HCT116 (cell line): ENCODE results near the gene MFAP1. TPM values are rescaled to one million over a fixed set of nuclear protein-coding genes. Genes with fewer than 3 reads are reported as not detected.

Experiments used
- ATAC-seq: fragments of 200-7000 bp; cut with Tn5 transposase; 2 replicates; pipeline ENCODE4 v1.9.1; 2020; ENCODE audit warnings: mild to moderate bottlenecking, moderate library complexity
- BruUV-seq: library from RNA; stranded (reverse); fragments of 400-500 nt; replicated peaks from 2 replicates; lab custom pipeline; 2021; lab: Mats Ljungman, UMichigan
- CTCF ChIA-PET: fragments of 300-600 bp; sonication (Branson Sonifier 250); formaldehyde crosslinking; loops from one replicate; lab custom pipeline; 2021; ENCODE audit warnings: antibody characterized with exemption; lab: Charles Lee
- POLR2A ChIA-PET: fragments of 300-600, 350-600 bp; sonication (Branson Sonifier 250); formaldehyde crosslinking; loops from one replicate; lab custom pipeline; 2021; ENCODE audit warnings: antibody characterized with exemption; lab: Charles Lee
- RAD21 ChIA-PET, 2 experiments: fragments of 300-600 bp; sonication (Branson Sonifier 250); formaldehyde crosslinking; loops; one replicate each; lab custom pipeline; 2023; ENCODE audit warnings: low total read pairs in 2 of 2; ENCODE audit not compliant: uncharacterized antibody in 2 of 2, unreplicated experiment in 2 of 2, low non-redundant PET in 1 of 2; lab: Charles Lee
- DNase-seq: peaks from one replicate; pipeline ENCODE4 v3.0.0-alpha.2; 2010; ENCODE audit warnings: low read depth, low spot score
- H2AFZ ChIP-seq: fragments of 200-600 bp; shearing (Covaris generic), sonication (generic); 2 replicates; pipeline ENCODE4 v1.6.1; 2017; ENCODE audit warnings: low read depth, mixed run types, mixed read lengths, antibody characterized with exemption, low read length; ENCODE audit not compliant: poor library complexity, severe bottlenecking
- H3K27ac ChIP-seq: 2 replicates; pipeline ENCODE4 v1.5.1; 2012; ENCODE audit warnings: low read depth, low read length
- H3K27me3 ChIP-seq: fragments of 200-600 bp; sonication (generic); 2 replicates; pipeline ENCODE4 v1.6.1; 2016; ENCODE audit warnings: mixed run types, low read length, mixed read lengths; ENCODE audit not compliant: insufficient read depth
- H3K36me3 ChIP-seq, 2 experiments: fragments of 200-500 bp in 1 of 2; fragments of 200-600 bp in 1 of 2; sonication (Bioruptor generic) in 1 of 2; sonication (generic) in 1 of 2; 2 replicates each; pipeline versions ENCODE4 v1.5.1 to v1.6.1; 2014 to 2016; ENCODE audit warnings: low read length in 2 of 2, inconsistent platforms in 1 of 2, mixed read lengths in 1 of 2, mixed run types in 1 of 2; ENCODE audit not compliant: insufficient read depth in 2 of 2, control insufficient read depth in 1 of 2
- H3K4me1 ChIP-seq, 2 experiments: fragments of 200-600 bp in 1 of 2; sonication (generic) in 1 of 2; 2 replicates each; pipeline versions ENCODE4 v1.5.1 to v1.6.1; 2012 to 2017; ENCODE audit warnings: low read length in 2 of 2, inconsistent platforms in 1 of 2, mild to moderate bottlenecking in 1 of 2, mixed read lengths in 1 of 2, mixed run types in 1 of 2, moderate library complexity in 1 of 2; ENCODE audit not compliant: insufficient read depth in 2 of 2, control insufficient read depth in 1 of 2
- H3K4me2 ChIP-seq: fragments of 200-600 bp; sonication (generic); 2 replicates; pipeline ENCODE4 v1.6.1; 2017; ENCODE audit warnings: mixed run types, low read length, mixed read lengths
- H3K4me3 ChIP-seq, 2 experiments: fragments of 200-600 bp in 1 of 2; sonication (generic) in 1 of 2; replicated peaks in 1 of 2; 2 replicates each; pipeline ENCODE4 v1.5.1; 2011 to 2016; ENCODE audit warnings: low read length in 2 of 2, control low read depth in 1 of 2, low read depth in 1 of 2, mild to moderate bottlenecking in 1 of 2, mixed read lengths in 1 of 2, mixed run types in 1 of 2
- H3K79me2 ChIP-seq: fragments of 200-600 bp; sonication (generic); 2 replicates; pipeline ENCODE4 v1.6.1; 2017; ENCODE audit warnings: mild to moderate bottlenecking, mixed run types, low read length, moderate library complexity, mixed read lengths; ENCODE audit not compliant: insufficient read depth
- H3K9ac ChIP-seq: fragments of 200-600 bp; sonication (generic); 2 replicates; pipeline ENCODE4 v1.6.1; 2016; ENCODE audit warnings: low read length, mixed read lengths
- H3K9me2 ChIP-seq: fragments of 200-600 bp; sonication (generic), shearing (Covaris generic); 2 replicates; pipeline ENCODE4 v1.6.1; 2017; ENCODE audit warnings: mixed run types, mild to moderate bottlenecking, moderate library complexity; ENCODE audit not compliant: insufficient read depth
- H3K9me3 ChIP-seq, 2 experiments: fragments of 200-500 bp in 1 of 2; fragments of 200-600 bp in 1 of 2; sonication (Bioruptor generic) in 1 of 2; sonication (generic) in 1 of 2; 2 replicates each; pipeline ENCODE4 v1.6.1; 2014 to 2017; ENCODE audit warnings: low read length in 2 of 2, mixed read lengths in 2 of 2, inconsistent platforms in 1 of 2, low read depth in 1 of 2, mild to moderate bottlenecking in 1 of 2, mixed run types in 1 of 2, moderate library complexity in 1 of 2; ENCODE audit not compliant: control insufficient read depth in 1 of 2, insufficient read depth in 1 of 2
- H4K20me1 ChIP-seq: fragments of 200-600 bp; sonication (generic), shearing (Covaris generic); 2 replicates; pipeline ENCODE4 v1.6.1; 2017; ENCODE audit warnings: mixed run types, mild to moderate bottlenecking, moderate library complexity; ENCODE audit not compliant: insufficient read depth
- CTCF ChIP-seq, 3 experiments: fragments of 200-600 bp in 1 of 3; sonication (generic) in 1 of 3; IDR thresholded peaks in 2 of 3; conservative IDR thresholded peaks in 1 of 3; 2 replicates each; pipeline ENCODE4 v1.5.1; 2012 to 2017; ENCODE audit warnings: low read depth in 2 of 3, low read length in 2 of 3, antibody characterized with exemption in 1 of 3, borderline replicate concordance in 1 of 3, control low read depth in 1 of 3, mild to moderate bottlenecking in 1 of 3, mixed read lengths in 1 of 3, mixed run types in 1 of 3, moderate library complexity in 1 of 3; ENCODE audit not compliant: insufficient read depth in 1 of 3
- POLR2A ChIP-seq: IDR thresholded peaks from 2 replicates; pipeline ENCODE4 v1.7.0; 2011; ENCODE audit warnings: borderline replicate concordance; ENCODE audit not compliant: insufficient read depth, insufficient read length; ENCODE audit errors: extremely low read depth
- POLR2AphosphoS5 ChIP-seq: IDR thresholded peaks from 2 replicates; pipeline ENCODE4 v1.6.1; 2011; ENCODE audit warnings: mild to moderate bottlenecking, low read depth, low read length, moderate library complexity
- RAD21 ChIP-seq: IDR thresholded peaks from 2 replicates; pipeline ENCODE4 v1.6.1; 2012; ENCODE audit warnings: low read depth, mild to moderate bottlenecking
- REST ChIP-seq: IDR thresholded peaks from 2 replicates; pipeline ENCODE4 v1.6.1; 2012; ENCODE audit warnings: low read depth
- SIN3A ChIP-seq: IDR thresholded peaks from 2 replicates; pipeline ENCODE4 v1.6.1; 2012; ENCODE audit warnings: low read depth
- YY1 ChIP-seq: IDR thresholded peaks from 2 replicates; pipeline ENCODE4 v1.6.1; 2011; ENCODE audit warnings: low read length, low read depth, moderate library complexity, mild to moderate bottlenecking; ENCODE audit not compliant: insufficient replicate concordance; ENCODE audit errors: extremely low read depth
- ZFX ChIP-seq: fragments of 450-650 bp; IDR thresholded peaks from 2 replicates; pipeline ENCODE4 v1.6.1; 2017
- intact Hi-C: fragments of 100-400 bp; cut with micrococcal nuclease; formaldehyde crosslinking; loops from 2 replicates; pipeline ENCODE4 v1.10.0; 2022
- total RNA-seq: library from RNA; stranded (reverse); gene quantifications from one replicate; pipeline ENCODE4 v1.2.1, GENCODE V29; 2021; ENCODE audit not compliant: unreplicated experiment

Gene MFAP1
- total RNA-seq, 1 experiment from 2014 or later: 32.7 TPM

GRCh38 chr15:43769584-43770228, 54.8 kb downstream of the MFAP1 start:
- Histone ChIP-seq H3K4me2 (no peak overlapping the region), H3K27ac (no peak overlapping the region), H3K9me3 (no peaks in the 10 kb centered on the region), H3K9me2 (no peaks in the 10 kb centered on the region), H3K36me3 (peaks cover 63 to 65% of the 10 kb centered on the region in 2 experiments), H3K79me2 (peaks cover 3% of the 10 kb centered on the region; the same call in 1 of the 2 replicates), H4K20me1 (peaks cover 11% of the 10 kb centered on the region; the same call in 1 of the 2 replicates), H3K4me3 (no peak overlapping the region), H2AFZ (no peak overlapping the region), H3K4me1 (peaks cover under 1 to 4% of the 10 kb centered on the region in 2 experiments), H3K27me3 (no peaks in the 10 kb centered on the region), H3K9ac (no peak overlapping the region)
- POLR2A ChIA-PET: interaction anchor here (1.5 kb wide), 1 partner anchor 16 kb away, joined by 3 read pairs; no protein-coding TSS in a partner anchor
- ATAC-seq: peak; percentile 85
- no TSS peak for BruUV-seq
- RAD21 ChIA-PET: no interaction called here
- no peak for DNase-seq
- intact Hi-C loops: loop anchor here (10.0 kb wide), 1 partner anchor 325 kb away; no protein-coding TSS in a partner anchor
- TF ChIP-seq RAD21 (peak; percentile 55), SIN3A (no peak), CTCF (IDR thresholded peaks at IDR 0.05 in 2 of 3, conservative IDR thresholded peaks at IDR 0.05 in 1 of 3; ENCODE audit: borderline replicate concordance in 1 of 3, insufficient read depth in 1 of 3, low read depth in 2 of 3, low read length in 2 of 3) (peak; percentile 40 to 91 (median 89); a peak in 5 of 6 replicates)
- CTCF ChIA-PET: no interaction called here

GRCh38 chr15:43763819-43764446, 60.6 kb downstream of the MFAP1 start:
- no peak for DNase-seq
- Histone ChIP-seq H2AFZ (no peak overlapping the region), H4K20me1 (no peaks in the 10 kb centered on the region), H3K27ac (no peak overlapping the region), H3K4me1 (no peaks in the 10 kb centered on the region), H3K9me2 (no peaks in the 10 kb centered on the region), H3K4me2 (no peak overlapping the region), H3K36me3 (peaks cover 45 to 58% of the 10 kb centered on the region in 2 experiments), H3K9ac (no peak overlapping the region), H3K4me3 (no peak overlapping the region), H3K9me3 (no peaks in the 10 kb centered on the region), H3K79me2 (peaks cover 23% of the 10 kb centered on the region), H3K27me3 (no peaks in the 10 kb centered on the region)
- ATAC-seq: no peak
- no peak for TF ChIP-seq POLR2AphosphoS5
- TF ChIP-seq SIN3A: no peak
- TF ChIP-seq REST: no peak
- TF ChIP-seq YY1: no peak
- TF ChIP-seq ZFX: no peak
- TF ChIP-seq POLR2A: no peak
- CTCF ChIA-PET: no interaction called here
- intact Hi-C loops: no loop called here
- no TSS peak for BruUV-seq
- RAD21 ChIA-PET: no interaction called here
- POLR2A ChIA-PET: no interaction called here
